Cerebellar cortex (tissue), 1 donor: ENCODE data around the gene SLC25A34.
A peak's percentile ranks its signal among the peaks of the same experiment; 100 is the strongest.

Experiments used
- DNase-seq: peaks from one replicate; pipeline ENCODE4 v3.0.0-alpha.2; 2015; ENCODE audit warnings: low spot score

Gene SLC25A34

GRCh38 chr1:15753776-15754175, 17.7 kb downstream of the SLC25A34 start:
- no peak for DNase-seq

- no peak for DNase-seq
Measured at GRCh38 chr1:15755021-15755645, 19.1 kb downstream of the SLC25A34 start.

GRCh38 chr1:15755646-15756040, 19.6 kb downstream of the SLC25A34 start:
- DNase-seq = no peak

GRCh38 chr1:15756143-15757015, 20.3 kb downstream of the SLC25A34 start:
- DNase-seq = no peak

- DNase-seq = no peak
Measured at GRCh38 chr1:15757016-15757543, 21.0 kb downstream of the SLC25A34 start.

- no peak for DNase-seq
Measured at GRCh38 chr1:15757575-15758342, 21.7 kb downstream of the SLC25A34 start.

- no peak for DNase-seq
Measured at GRCh38 chr1:15758343-15758931, 22.4 kb downstream of the SLC25A34 start, which contains the start of gene FBLIM1. Gene FBLIM1 (plus strand): TSS chr1:15758795. CDS start chr1:15764984, 6,189 bp downstream.

GRCh38 chr1:15758953-15759661, 23.0 kb downstream of the SLC25A34 start:
- no peak for DNase-seq

- no peak for DNase-seq
Measured at GRCh38 chr1:15760520-15761211, 24.6 kb downstream of the SLC25A34 start.

- no peak for DNase-seq
Measured at GRCh38 chr1:15761366-15762128, 25.5 kb downstream of the SLC25A34 start.

GRCh38 chr1:15762546-15762945, 26.5 kb downstream of the SLC25A34 start:
- no peak for DNase-seq

GRCh38 chr1:15764269-15764764, 28.3 kb downstream of the SLC25A34 start:
- DNase-seq = no peak

GRCh38 chr1:15764890-15765289, 28.8 kb downstream of the SLC25A34 start:
- no peak for DNase-seq

- peak; percentile 57 for DNase-seq
Measured at GRCh38 chr1:15765495-15766194, 29.6 kb downstream of the SLC25A34 start.

GRCh38 chr1:15767941-15768340, 31.9 kb downstream of the SLC25A34 start:
- no peak for DNase-seq

GRCh38 chr1:15768388-15768787, 32.3 kb downstream of the SLC25A34 start:
- DNase-seq = no peak

- DNase-seq = no peak
Measured at GRCh38 chr1:15770313-15770962, 34.4 kb downstream of the SLC25A34 start.

GRCh38 chr1:15771836-15772515, 35.9 kb downstream of the SLC25A34 start:
- no peak for DNase-seq
